ENCODE results near the gene RCOR3. TPM values are rescaled to one million over a fixed set of nuclear protein-coding genes. Genes with fewer than 3 reads are reported as not detected.
"Not testable (repeated sequence)": the region's sequence is repeated elsewhere in the genome, so short reads cannot be mapped to it uniquely, and the experiment has no call there.

Gene RCOR3
- total RNA-seq, 4 donors from 2014 or later = 26.1 to 88.5 (median 39.8) TPM

- H3K9me3 ChIP-seq = no peaks in the 10 kb centered on the region
- no peak overlapping the region for H3K27ac ChIP-seq
- TF ChIP-seq POLR2A (IDR thresholded peaks at IDR 0.05) = no peak
- TF ChIP-seq CTCF (IDR thresholded peaks at IDR 0.05) = no peak
- no peaks in the 10 kb centered on the region for H3K36me3 ChIP-seq
- H3K4me3 ChIP-seq = no peak overlapping the region
- no peaks in the 10 kb centered on the region for H3K27me3 ChIP-seq
- DNase-seq = no peak
- intact Hi-C loops (cut with DNase I; ENCODE audit: low total_unique reads) = no loop called here
- no peaks in the 10 kb centered on the region for H3K4me1 ChIP-seq
Measured at GRCh38 chr1:211345719-211346118, 86.6 kb downstream of the RCOR3 start.

GRCh38 chr1:211347077-211347844 is 88.1 kb downstream of the RCOR3 start:
- Histone ChIP-seq H3K27ac (no peak overlapping the region), H3K9me3 (no peaks in the 10 kb centered on the region), H3K36me3 (no peaks in the 10 kb centered on the region), H3K4me1 (no peaks in the 10 kb centered on the region), H3K4me3 (no peak overlapping the region), H3K27me3 (no peaks in the 10 kb centered on the region)
- intact Hi-C loops (cut with DNase I; ENCODE audit: low total_unique reads) = no loop called here
- TF ChIP-seq POLR2A (IDR thresholded peaks at IDR 0.05) (no peak), CTCF (IDR thresholded peaks at IDR 0.05) (no peak)
- DNase-seq = no peak

DNA sequence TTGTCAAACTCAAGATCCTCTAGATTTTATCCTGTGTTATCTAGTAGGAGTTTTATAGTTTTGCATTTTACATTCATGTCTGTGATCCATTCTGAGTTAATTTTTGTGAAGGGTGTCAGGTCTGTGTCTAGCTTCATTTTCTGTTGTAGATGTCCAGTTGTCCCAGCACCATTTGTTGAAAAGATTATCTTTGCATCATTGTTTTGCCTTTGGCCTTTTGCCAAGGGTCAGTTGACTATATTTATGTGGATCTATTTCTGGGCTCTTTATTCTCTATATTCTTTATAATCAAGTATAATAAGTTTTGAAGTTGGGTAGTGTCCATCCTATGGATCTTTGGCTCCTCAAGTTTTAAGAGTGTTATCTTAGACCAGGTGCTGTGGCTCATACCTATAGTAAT is 89.4 kb downstream of the RCOR3 start:
- DNase-seq = no peak
- no peak overlapping the region for H3K27ac ChIP-seq
- H3K4me1 ChIP-seq = no peaks in the 10 kb centered on the region
- intact Hi-C loops (cut with DNase I; ENCODE audit: low total_unique reads) = no loop called here
- H3K9me3 ChIP-seq = no peaks in the 10 kb centered on the region
- no peaks in the 10 kb centered on the region for H3K36me3 ChIP-seq
- H3K27me3 ChIP-seq = no peaks in the 10 kb centered on the region
- no peak for TF ChIP-seq CTCF (IDR thresholded peaks at IDR 0.05)
- TF ChIP-seq POLR2A (IDR thresholded peaks at IDR 0.05) = no peak
- H3K4me3 ChIP-seq = no peak overlapping the region

DNA sequence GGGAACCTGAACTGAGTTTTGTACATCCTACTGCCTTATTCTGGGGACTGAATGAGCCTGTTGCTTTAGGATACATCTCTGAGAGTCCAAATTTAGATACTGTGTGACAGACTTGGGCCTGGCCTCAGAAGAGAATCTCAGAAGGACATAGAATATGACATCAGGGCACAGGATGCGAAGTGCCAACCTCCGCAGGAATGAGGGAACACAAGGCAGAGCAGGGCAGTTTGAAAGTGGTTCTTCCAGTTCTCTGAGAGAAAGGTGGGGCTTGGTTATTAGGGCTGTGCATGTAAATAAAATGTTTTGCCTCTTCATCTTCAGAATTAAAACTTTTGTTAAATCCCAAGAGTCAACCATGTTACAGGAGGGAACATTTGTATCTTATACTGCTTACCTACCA is 90.6 kb downstream of the RCOR3 start:
- no peak for TF ChIP-seq POLR2A (IDR thresholded peaks at IDR 0.05)
- no peak for TF ChIP-seq CTCF (IDR thresholded peaks at IDR 0.05)
- H3K27ac ChIP-seq = no peak overlapping the region
- no peak overlapping the region for H3K4me3 ChIP-seq
- no peaks in the 10 kb centered on the region for H3K36me3 ChIP-seq
- intact Hi-C loops (cut with DNase I; ENCODE audit: low total_unique reads) = no loop called here
- H3K27me3 ChIP-seq = no peaks in the 10 kb centered on the region
- no peak for DNase-seq
- H3K9me3 ChIP-seq = no peaks in the 10 kb centered on the region
- no peaks in the 10 kb centered on the region for H3K4me1 ChIP-seq

- DNase-seq; H3K9me3 ChIP-seq; H3K27ac ChIP-seq; H3K4me3 ChIP-seq; H3K27me3 ChIP-seq; intact Hi-C loops (cut with DNase I; ENCODE audit: low total_unique reads); H3K4me1 ChIP-seq; H3K36me3 ChIP-seq: not testable (repeated sequence)
Measured at GRCh38 chr1:211352055-211352454, 92.9 kb downstream of the RCOR3 start.
